HEK293 (cell line): Measurements from ENCODE around the gene CETP.

Experiments
- CTCF ChIA-PET: fragments of 350-600 bp; formaldehyde crosslinking; extraction: SDS; loops from one replicate; lab custom pipeline; 2021; ENCODE audit warnings: antibody characterized with exemption; lab: Yijun Ruan, JAX
- POLR2A ChIA-PET: fragments of 300-600 bp; formaldehyde crosslinking; extraction: SDS; loops from one replicate; lab custom pipeline; 2020; ENCODE audit warnings: antibody characterized with exemption, inconsistent platforms; lab: Yijun Ruan, JAX
- H3K27ac ChIP-seq: fragments of 200-500 bp; sonication (Bioruptor generic); 2 replicates; pipeline ENCODE4 v1.5.1; 2014; ENCODE audit warnings: low read depth, low read length, control low read depth, inconsistent platforms; ENCODE audit errors: extremely low read depth
- H3K36me3 ChIP-seq, 2 experiments: fragments of 200-500 bp in 1 of 2; sonication (Bioruptor generic) in 1 of 2; 1 replicate in 1 of 2; 2 replicates in 1 of 2; pipeline ENCODE4 v1.5.1; 2014 to 2017; ENCODE audit warnings: inconsistent platforms in 2 of 2, low read length in 2 of 2; ENCODE audit not compliant: control insufficient read depth in 2 of 2, insufficient read depth in 1 of 2
- H3K4me1 ChIP-seq: fragments of 200-500 bp; sonication (Bioruptor generic); 2 replicates; pipeline ENCODE4 v1.5.1; 2014; ENCODE audit warnings: mild to moderate bottlenecking, low read length, inconsistent platforms; ENCODE audit not compliant: control insufficient read depth, insufficient read depth
- H3K4me3 ChIP-seq: 2 replicates; pipeline ENCODE4 v1.5.1; 2011; ENCODE audit warnings: low read depth, mild to moderate bottlenecking, control low read depth, low read length, moderate library complexity
- H3K9me3 ChIP-seq: fragments of 200-500 bp; sonication (Bioruptor generic); 2 replicates; pipeline ENCODE4 v1.5.1; 2014; ENCODE audit warnings: low read depth, low read length, inconsistent platforms; ENCODE audit not compliant: control insufficient read depth, insufficient read depth
- ATF2 ChIP-seq: fragments of 450-650 bp; formaldehyde crosslinking; IDR thresholded peaks from 2 replicates; pipeline ENCODE4 v1.5.1; 2016; ENCODE audit warnings: missing biosample characterization, missing genetic modification characterization, low read depth
- ELK4 ChIP-seq: IDR thresholded peaks from 2 replicates; pipeline ENCODE4 v1.6.1; 2011; ENCODE audit warnings: mild to moderate bottlenecking, low read depth, low read length, borderline replicate concordance
- GLIS2 ChIP-seq: fragments of 450-650 bp; formaldehyde crosslinking; IDR thresholded peaks from 2 replicates; pipeline ENCODE4 v1.5.1; 2016; ENCODE audit warnings: missing biosample characterization, missing genetic modification characterization
- HOXD13 ChIP-seq: sonication (generic); formaldehyde crosslinking; IDR thresholded peaks from 2 replicates; pipeline ENCODE4 v1.8.0; 2022; ENCODE audit warnings: missing genetic modification reagents, borderline replicate concordance
- OSR2 ChIP-seq: fragments of 450-650 bp; formaldehyde crosslinking; IDR thresholded peaks from 2 replicates; pipeline ENCODE4 v1.5.1; 2016; ENCODE audit warnings: missing biosample characterization, missing genetic modification characterization
- REPIN1 ChIP-seq: fragments of 450-650 bp; formaldehyde crosslinking; IDR thresholded peaks from 2 replicates; pipeline ENCODE4 v1.5.1; 2017; ENCODE audit warnings: missing biosample characterization, missing genetic modification characterization, low read depth
- SCRT1 ChIP-seq: fragments of 450-650 bp; formaldehyde crosslinking; IDR thresholded peaks from 2 replicates; pipeline ENCODE4 v1.5.1; 2016; ENCODE audit warnings: missing biosample characterization, missing genetic modification characterization, borderline replicate concordance
- SCRT2 ChIP-seq: fragments of 450-650 bp; formaldehyde crosslinking; IDR thresholded peaks from 2 replicates; pipeline ENCODE4 v1.5.1; 2016; ENCODE audit warnings: missing biosample characterization, missing genetic modification characterization
- ZBTB1 ChIP-seq: fragments of 450-650 bp; formaldehyde crosslinking; IDR thresholded peaks from 2 replicates; pipeline ENCODE4 v1.5.1; 2016; ENCODE audit warnings: missing biosample characterization, missing genetic modification characterization
- ZBTB44 ChIP-seq: fragments of 450-650 bp; IDR thresholded peaks from 2 replicates; pipeline ENCODE4 v1.5.1; 2018; ENCODE audit warnings: missing biosample characterization, mild to moderate bottlenecking, missing genetic modification characterization
- ZFP41 ChIP-seq: fragments of 450-650 bp; formaldehyde crosslinking; IDR thresholded peaks from 2 replicates; pipeline ENCODE4 v1.5.1; 2016; ENCODE audit warnings: missing biosample characterization, missing genetic modification characterization, borderline replicate concordance
- ZIC2 ChIP-seq: fragments of 450-650 bp; formaldehyde crosslinking; IDR thresholded peaks from 2 replicates; pipeline ENCODE4 v1.5.1; 2016; ENCODE audit warnings: missing biosample characterization, missing genetic modification characterization
- ZNF133 ChIP-seq: fragments of 450-650 bp; formaldehyde crosslinking; IDR thresholded peaks from 2 replicates; pipeline ENCODE4 v1.5.1; 2016; ENCODE audit warnings: missing biosample characterization, missing genetic modification characterization
- ZNF37A ChIP-seq: fragments of 450-650 bp; IDR thresholded peaks from 2 replicates; pipeline ENCODE4 v1.5.1; 2018; ENCODE audit warnings: missing biosample characterization, missing genetic modification characterization
- ZNF585B ChIP-seq: fragments of 450-650 bp; formaldehyde crosslinking; IDR thresholded peaks from 2 replicates; pipeline ENCODE4 v1.5.1; 2016; ENCODE audit warnings: missing biosample characterization, missing genetic modification characterization
- ZNF704 ChIP-seq: fragments of 450-650 bp; formaldehyde crosslinking; IDR thresholded peaks from 2 replicates; pipeline ENCODE4 v1.5.1; 2016; ENCODE audit warnings: missing biosample characterization, missing genetic modification characterization
- ZNF776 ChIP-seq: fragments of 450-650 bp; formaldehyde crosslinking; IDR thresholded peaks from 2 replicates; pipeline ENCODE4 v1.5.0; 2017; ENCODE audit warnings: missing biosample characterization, missing genetic modification characterization, borderline replicate concordance
- ZNF837 ChIP-seq: fragments of 450-650 bp; formaldehyde crosslinking; IDR thresholded peaks from 2 replicates; pipeline ENCODE4 v1.5.1; 2016; ENCODE audit warnings: missing biosample characterization, missing genetic modification characterization
- TF ChIP-seq, protein P1 (sequence below): fragments of 450-650 bp; formaldehyde crosslinking; IDR thresholded peaks from 2 replicates; pipeline ENCODE4 v1.5.1; 2017; ENCODE audit warnings: missing biosample characterization, missing genetic modification characterization
- TF ChIP-seq, protein P2 (sequence below): fragments of 450-650 bp; formaldehyde crosslinking; IDR thresholded peaks from 2 replicates; pipeline ENCODE4 v1.5.1; 2017; ENCODE audit warnings: missing biosample characterization, missing genetic modification characterization
- TF ChIP-seq, protein P3 (sequence below): fragments of 450-650 bp; formaldehyde crosslinking; IDR thresholded peaks from 2 replicates; pipeline ENCODE4 v1.5.1; 2016; ENCODE audit warnings: missing biosample characterization, missing genetic modification characterization, low read depth

Gene CETP

GRCh38 chr16:56936950-56937349 is 24.8 kb upstream of the CETP start (continued):
- TF ChIP-seq, protein P1, sequence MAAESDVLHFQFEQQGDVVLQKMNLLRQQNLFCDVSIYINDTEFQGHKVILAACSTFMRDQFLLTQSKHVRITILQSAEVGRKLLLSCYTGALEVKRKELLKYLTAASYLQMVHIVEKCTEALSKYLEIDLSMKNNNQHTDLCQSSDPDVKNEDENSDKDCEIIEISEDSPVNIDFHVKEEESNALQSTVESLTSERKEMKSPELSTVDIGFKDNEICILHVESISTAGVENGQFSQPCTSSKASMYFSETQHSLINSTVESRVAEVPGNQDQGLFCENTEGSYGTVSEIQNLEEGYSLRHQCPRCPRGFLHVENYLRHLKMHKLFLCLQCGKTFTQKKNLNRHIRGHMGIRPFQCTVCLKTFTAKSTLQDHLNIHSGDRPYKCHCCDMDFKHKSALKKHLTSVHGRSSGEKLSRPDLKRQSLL (tag by site-specific recombination): no peak
- TF ChIP-seq OSR2 (tag by site-specific recombination): no peak
- no peak for TF ChIP-seq SCRT1 (tag by site-specific recombination)
- TF ChIP-seq, protein P2, sequence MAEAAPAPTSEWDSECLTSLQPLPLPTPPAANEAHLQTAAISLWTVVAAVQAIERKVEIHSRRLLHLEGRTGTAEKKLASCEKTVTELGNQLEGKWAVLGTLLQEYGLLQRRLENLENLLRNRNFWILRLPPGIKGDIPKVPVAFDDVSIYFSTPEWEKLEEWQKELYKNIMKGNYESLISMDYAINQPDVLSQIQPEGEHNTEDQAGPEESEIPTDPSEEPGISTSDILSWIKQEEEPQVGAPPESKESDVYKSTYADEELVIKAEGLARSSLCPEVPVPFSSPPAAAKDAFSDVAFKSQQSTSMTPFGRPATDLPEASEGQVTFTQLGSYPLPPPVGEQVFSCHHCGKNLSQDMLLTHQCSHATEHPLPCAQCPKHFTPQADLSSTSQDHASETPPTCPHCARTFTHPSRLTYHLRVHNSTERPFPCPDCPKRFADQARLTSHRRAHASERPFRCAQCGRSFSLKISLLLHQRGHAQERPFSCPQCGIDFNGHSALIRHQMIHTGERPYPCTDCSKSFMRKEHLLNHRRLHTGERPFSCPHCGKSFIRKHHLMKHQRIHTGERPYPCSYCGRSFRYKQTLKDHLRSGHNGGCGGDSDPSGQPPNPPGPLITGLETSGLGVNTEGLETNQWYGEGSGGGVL: no peak
- TF ChIP-seq, protein P3, sequence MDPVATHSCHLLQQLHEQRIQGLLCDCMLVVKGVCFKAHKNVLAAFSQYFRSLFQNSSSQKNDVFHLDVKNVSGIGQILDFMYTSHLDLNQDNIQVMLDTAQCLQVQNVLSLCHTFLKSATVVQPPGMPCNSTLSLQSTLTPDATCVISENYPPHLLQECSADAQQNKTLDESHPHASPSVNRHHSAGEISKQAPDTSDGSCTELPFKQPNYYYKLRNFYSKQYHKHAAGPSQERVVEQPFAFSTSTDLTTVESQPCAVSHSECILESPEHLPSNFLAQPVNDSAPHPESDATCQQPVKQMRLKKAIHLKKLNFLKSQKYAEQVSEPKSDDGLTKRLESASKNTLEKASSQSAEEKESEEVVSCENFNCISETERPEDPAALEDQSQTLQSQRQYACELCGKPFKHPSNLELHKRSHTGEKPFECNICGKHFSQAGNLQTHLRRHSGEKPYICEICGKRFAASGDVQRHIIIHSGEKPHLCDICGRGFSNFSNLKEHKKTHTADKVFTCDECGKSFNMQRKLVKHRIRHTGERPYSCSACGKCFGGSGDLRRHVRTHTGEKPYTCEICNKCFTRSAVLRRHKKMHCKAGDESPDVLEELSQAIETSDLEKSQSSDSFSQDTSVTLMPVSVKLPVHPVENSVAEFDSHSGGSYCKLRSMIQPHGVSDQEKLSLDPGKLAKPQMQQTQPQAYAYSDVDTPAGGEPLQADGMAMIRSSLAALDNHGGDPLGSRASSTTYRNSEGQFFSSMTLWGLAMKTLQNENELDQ (tag by site-specific recombination): no peak
- TF ChIP-seq ZNF704 (tag by site-specific recombination): no peak
- TF ChIP-seq ZBTB44: no peak
- no peak for TF ChIP-seq ZNF837 (tag by site-specific recombination)
- TF ChIP-seq HOXD13 (CRISPR knock-in tag): no peak
- TF ChIP-seq ZBTB1 (tag by site-specific recombination): no peak

DNA sequence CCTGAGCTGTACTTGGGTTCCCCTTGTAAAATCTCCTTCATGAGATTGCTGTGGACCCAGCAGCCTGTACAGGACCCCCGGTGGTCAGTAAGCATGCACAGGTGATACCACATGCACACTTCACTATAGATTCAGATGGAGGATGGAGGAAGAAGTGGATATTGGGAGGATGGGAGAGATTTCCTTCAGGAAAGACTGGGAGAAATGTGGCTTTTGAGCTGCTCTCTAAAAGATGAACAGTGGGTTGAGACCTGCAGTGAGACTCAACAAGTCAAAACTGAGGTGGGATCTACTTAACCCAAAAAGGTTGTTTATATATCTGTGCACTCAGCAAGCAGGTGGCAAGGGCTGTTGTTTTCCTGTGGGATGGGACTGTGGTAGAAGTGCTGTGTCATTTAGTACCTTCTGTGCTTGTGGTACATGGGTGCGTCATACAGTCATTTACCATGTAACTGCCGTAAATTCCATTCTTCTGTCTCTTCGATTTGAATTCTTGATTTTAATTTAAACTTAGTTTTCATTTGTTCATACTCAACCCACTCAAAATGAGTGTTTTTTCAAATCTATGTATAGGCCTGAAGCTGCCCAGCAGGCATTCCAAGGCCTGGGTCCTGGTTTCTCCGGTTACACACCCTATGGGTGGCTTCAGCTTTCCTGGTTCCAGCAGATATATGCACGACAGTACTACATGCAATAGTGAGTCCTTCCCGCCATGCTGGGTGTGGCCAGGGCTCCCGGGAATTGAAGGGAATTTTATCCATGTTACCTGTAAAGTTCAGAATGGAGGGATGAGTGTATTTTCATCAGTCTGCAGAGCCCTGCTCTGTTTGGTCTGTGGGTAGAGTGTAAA is 22.9 kb upstream of the CETP start:
- POLR2A ChIA-PET: no interaction called here
- no peak for TF ChIP-seq ZIC2 (tag by site-specific recombination)
- 0 out of 2 replicates have a peak, but pooled peaks have one; percentile 14 for TF ChIP-seq SCRT2 (tag by site-specific recombination)
- peaks cover 32 to 88% of the 10 kb centered on the region in 2 experiments for H3K36me3 ChIP-seq
- CTCF ChIA-PET: interaction anchor here (0.6 to 0.7 kb wide), 2 partner anchors 9 to 13 kb away, joined by 3 to 4 read pairs; no protein-coding TSS in a partner anchor
- H3K9me3 ChIP-seq: no peaks in the 10 kb centered on the region
- H3K4me1 ChIP-seq: no peaks in the 10 kb centered on the region
- H3K4me3 ChIP-seq: no peak overlapping the region
- no peak overlapping the region for H3K27ac ChIP-seq

DNA sequence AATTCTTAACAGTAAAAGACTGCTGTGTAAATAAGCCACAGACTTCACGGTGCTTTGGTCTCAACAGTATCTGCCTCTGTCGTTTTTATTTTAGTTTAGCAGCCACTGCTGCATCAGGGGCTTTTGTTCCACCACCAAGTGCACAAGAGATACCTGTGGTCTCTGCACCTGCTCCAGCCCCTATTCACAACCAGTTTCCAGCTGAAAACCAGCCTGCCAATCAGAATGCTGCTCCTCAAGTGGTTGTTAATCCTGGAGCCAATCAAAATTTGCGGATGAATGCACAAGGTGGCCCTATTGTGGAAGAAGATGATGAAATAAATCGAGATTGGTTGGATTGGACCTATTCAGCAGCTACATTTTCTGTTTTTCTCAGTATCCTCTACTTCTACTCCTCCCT is 21.9 kb upstream of the CETP start:
- Histone ChIP-seq H3K9me3 (no peaks in the 10 kb centered on the region), H3K4me1 (no peaks in the 10 kb centered on the region), H3K4me3 (no peak overlapping the region), H3K27ac (no peak overlapping the region), H3K36me3 (peaks cover 40 to 97% of the 10 kb centered on the region in 2 experiments)
- CTCF ChIA-PET: no interaction called here
- POLR2A ChIA-PET: no interaction called here
- TF ChIP-seq ZNF133 (no peak), REPIN1 (tag by site-specific recombination) (no peak), ELK4 (no peak), ATF2 (no peak), ZFP41 (tag by site-specific recombination) (no peak), ZNF585B (tag by site-specific recombination) (no peak), GLIS2 (tag by site-specific recombination) (no peak), ZNF37A (tag by site-specific recombination) (no peak), ZNF776 (tag by site-specific recombination) (no peak), HOXD13 (CRISPR knock-in tag) (no peak)
